Stimulated activated CD8-positive, alpha-beta memory T cell treated with anti-CD3 and anti-CD28 coated beads, Interleukin-4, amount 100 ng/mL, for 4 hours (primary cell): ENCODE data around the gene MTUS2.
"Not testable (repeated sequence)": the region's sequence is repeated elsewhere in the genome, so short reads cannot be mapped to it uniquely, and the experiment has no call there.

Experiments used
- DNase-seq, 2 donors: peaks; one replicate each; pipeline ENCODE4 v3.0.0-alpha.2; 2020; ENCODE audit warnings: low read depth in 2 of 2, low spot score in 1 of 2

The MTUS2 gene

DNA sequence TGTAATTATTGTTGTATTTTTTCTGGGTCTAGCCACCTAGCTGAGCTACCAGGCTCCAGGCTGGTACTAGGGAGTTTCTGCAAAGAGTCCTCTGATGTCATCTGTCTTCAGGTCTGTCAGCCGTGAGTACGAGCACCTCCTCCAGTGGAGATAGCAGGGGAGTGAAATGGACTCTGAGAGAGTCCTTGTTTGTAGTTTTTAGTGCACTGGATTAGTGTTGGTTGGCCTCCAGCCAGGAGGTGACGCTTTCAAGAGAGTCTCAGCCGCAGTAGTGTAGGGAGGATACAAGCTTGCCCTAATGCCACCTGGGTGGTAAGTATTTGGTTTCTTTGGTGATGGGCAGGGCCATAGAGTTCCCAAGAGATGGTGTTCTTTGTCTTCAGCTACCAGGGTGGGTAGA is 390.5 kb downstream of the MTUS2 start:
- DNase-seq, result no peak

DNA sequence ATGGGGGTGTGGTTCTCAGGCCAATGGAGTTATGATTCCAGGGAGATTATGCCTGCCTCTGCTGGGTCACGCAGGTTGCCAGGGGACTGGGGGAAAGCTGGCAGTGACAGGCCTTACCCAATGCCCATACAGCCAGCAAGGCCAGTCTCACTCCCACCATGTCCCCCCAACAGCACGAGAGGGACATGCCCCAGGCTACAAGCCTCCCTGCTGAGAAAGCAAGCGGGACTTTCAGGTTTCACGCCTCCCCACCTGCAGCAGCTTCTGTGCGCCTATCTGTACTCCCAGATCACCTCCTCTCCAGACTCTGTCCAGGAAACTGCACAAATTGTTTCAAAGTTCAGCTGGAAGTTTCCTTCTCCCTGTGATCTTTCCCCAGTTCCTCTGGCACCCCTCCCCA is 391.0 kb downstream of the MTUS2 start:
- DNase-seq, result not testable (repeated sequence)

DNA sequence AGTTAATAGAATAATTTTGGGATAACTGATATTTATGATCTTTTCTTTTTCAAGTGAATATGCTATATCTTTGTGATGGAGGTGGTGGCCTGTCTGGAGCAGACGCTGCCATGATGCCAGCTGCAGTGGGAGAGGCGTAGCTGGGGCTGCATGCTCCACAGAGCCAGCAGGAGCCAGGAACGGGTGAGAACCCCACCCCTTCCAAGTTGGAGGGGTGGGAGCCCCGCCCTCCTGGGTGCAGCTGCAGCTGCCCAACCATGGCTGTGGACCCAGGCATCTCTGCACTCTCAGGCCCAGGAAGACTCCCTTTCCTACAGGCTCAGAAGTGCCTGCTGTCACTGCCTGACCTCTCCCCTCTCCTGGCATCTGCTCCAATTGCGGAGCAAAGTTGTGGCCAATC is 402.3 kb downstream of the MTUS2 start:
- DNase-seq, result no peak

DNA sequence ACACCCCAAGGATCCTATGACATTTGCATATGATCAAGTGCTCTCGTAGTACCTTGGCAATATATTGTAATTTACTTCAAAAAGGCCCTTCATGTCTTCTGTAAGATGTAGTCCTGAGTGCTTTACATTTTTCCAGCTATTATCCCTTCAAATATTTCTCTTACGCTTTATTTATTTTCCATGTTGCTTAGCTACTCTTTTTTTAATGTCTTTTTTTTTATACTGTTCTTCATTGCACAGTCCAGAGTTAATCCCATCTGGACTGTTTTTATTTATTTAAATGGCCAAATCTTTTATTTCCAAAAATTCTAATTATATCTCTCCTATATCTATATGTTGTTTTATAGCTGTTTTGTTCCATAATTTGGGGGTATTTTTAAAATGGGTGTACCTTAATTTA is 404.1 kb downstream of the MTUS2 start:
- no peak for DNase-seq

DNA sequence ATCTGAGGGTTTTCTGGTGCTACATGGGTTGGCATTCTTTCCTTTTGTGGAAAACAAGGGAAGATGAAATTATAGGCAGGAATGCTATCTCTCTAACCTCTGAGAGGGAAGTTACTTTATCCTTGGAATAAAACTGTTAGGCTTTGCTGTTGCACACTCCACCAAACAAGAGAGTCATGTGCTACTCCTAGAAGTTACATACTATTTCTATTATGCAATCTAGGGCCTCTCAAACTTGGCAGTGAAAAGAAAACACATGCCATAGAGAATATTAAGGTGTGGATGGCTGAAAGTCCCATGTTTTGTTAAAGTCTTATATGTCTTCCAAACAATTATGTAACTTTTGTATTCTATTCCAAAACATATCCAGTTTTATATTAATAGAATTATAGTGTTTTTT is 407.4 kb downstream of the MTUS2 start:
- DNase-seq, result no peak

DNA sequence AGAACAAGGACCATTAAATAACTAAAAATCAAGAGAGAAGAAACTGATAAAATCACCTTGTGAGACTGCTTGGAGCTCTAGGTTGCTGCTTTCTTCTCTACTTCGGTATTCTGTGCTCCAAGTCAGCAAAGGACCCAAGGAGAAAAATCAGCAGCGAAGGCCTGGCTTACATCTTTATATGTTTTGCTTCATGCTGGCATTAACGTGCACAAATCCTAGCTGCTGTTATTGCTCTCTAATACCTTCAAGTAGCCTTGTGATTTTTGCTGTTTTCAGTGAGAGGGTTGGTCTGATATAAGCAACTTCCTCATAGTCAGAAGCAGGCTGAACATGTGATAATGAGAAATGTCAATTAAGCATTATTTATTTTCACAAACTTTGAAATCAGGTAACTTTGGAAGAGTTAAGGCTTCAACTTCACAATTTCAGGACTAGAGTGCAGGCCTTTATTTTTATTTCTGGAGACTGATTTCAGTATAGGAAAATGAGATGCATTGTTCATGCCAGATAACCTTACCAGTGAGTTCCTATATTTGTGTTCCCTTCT is 410.2 kb downstream of the MTUS2 start:
- DNase-seq, result no peak

DNA sequence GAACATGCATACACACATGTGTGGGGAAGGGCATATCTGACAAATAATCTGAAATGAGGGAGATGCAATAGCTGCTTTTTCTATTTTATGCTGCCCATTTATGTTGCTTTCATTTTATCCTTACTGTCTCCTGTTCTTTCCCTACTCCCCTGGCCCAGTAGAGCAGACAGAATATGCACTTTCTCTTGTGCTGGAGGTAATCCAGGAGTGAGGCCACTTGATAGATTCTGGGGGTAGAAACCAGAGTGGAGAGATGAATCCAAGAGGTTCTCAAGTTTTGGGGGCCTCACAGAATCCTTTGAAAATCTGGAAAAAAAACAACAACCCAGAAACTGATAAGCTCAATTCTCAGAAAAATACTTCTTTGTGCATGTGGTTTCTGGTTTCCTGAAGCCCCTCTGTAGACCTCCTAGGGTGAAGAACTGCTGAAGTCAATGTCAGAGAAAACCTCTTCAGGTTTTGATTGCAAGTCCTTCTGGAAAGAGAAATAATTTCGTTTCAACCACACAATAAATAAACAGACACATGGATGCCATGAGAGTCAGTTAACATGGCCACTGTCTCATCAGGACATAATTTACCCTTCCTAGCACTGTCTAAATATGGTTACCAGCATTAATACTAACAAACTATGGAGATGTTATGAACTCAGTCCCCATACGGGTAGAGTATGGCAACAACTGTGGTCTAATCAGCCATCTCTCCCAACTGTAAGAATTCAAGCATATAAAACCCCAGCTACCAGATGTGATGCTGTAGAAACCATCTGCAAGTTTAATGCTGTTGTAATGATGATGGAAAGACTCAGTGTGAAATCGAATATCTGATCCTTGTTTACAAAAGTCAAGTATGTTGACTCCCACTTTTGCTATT is 419.8 kb downstream of the MTUS2 start:
- DNase-seq, result no peak

DNA sequence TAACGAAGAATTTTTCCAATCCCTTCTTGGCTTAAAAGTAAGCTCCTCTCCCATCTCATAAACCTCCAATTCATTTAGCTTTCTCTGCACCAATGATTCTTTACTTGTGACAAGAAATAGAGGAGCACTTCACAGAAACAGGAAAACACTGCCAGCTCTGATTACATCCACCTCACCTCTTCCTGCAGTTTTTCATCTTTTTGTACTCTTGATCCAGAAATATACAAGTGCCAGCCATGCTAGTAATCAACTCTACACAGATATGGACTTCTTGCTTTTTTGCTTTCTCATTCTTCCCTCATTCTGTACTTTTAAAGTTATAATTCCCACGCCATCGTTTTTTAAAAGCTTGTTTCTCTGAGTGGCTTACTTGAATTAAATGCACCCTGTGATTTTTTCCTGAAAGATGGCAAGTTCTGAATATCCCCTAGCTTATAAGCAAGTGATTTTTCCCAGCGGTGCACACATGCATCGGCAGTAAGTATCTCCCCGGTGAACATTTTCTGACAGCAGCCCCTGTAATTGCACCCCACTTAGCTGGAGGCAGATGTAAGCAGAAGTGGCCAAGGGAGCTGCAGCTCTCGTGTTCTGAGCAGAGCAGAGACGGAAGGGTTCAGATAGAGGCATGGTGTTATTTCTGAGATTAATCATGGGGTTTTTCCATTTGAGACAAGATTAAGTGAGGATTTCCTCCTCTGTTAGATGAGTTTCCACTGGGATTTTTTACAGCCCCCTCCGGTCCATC is 434.7 kb downstream of the MTUS2 start:
- DNase-seq, result no peak

DNA sequence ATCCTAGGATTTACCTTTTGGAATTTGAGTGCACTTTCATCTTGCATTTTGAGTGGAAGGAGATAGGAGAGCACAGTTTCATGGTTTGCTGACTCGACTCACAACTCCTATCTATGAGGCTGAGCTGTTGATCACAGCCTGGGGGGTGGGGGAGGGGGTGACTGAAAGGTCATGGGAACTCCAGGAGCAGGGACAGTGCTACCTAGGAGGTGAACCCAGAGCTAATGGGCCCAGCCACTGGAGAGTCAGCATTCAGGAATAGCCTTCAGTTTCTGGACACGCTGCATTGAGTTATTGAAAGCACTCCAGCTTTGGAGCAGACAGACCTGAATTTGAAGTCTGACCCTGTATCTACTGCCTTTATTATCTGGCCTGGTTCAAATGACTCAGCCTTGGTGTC is 435.4 kb downstream of the MTUS2 start:
- no peak for DNase-seq

DNA sequence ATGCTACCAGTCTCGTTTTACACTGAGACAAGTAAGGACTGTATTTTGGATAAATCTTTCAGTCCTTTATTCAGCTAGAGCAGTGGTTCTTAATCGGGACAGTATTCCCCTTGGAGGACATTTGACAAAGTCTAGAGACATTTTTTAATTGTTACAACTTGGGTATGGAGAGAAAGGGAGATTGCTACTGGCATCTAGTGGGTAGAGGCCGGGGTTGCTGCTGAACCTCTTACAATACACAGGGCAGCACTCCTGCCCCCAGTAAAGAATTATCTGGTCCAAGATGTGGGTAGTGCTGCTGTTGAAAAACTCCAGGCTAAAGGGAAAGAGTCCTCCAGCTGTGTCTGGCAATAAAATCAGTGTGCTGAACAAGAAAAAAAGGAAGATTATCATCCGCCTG is 440.5 kb downstream of the MTUS2 start:
- no peak for DNase-seq

DNA sequence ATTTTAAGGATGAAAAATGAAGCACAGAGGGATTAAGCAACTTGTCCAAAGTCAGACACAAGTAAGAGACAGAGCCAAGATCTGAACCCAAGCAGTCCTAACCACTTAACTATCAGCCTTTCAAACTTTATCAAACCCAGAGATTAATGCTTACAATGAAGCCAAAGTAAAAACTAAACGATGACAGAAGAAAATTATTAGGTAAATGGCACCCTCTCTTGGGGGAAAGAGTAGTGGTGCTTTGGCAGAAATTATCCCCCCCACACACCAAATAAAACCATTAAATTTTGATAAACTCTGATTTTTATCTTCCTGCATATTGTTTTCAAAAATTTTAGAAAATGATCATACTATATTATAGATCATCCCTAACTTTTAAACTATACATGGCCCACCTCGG is 446.1 kb downstream of the MTUS2 start:
- no peak for DNase-seq

DNA sequence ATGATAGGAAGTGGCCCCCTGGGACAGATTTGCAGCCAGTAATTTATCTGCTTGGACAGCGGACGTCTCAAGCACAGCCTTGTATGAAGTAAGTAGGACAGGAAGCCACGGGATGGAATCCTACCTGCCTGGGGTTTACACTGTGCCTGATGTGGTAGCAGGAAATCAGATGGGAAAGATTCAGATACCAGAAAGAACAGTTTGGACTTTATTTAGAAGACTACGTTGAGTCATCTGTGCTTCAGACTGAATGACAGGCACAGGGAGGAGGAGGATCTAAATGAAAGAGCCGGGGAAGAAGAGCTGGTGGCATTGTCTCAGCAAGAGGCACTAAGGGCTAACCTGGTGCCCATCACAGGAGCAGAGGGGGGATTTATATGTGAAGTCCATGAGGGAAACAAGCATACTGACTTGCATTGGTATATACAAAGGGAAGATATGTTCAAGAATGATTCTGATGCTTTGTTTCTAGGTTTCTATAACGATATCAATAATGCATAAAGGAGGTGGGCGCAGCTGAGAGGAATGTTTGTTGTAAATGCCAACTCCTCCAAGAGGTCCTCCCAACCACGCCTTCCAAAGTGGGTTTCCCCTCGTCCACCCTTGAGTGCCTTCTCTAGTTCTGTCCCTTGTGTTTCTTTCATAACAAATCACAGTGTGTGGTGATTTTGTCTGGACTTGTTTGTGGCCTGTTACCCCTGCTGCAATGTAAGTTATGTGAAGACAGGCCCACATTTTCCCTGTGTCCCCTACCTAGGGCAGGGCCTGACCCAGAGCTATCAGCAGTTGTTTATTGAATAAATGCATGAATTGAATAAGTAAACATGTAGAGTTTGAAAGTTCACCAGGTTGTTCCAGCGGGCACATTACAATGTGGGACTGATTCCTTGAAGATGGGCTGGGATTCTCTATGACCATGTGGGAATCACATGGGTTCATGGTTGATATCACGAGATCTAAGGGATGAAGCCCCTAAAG is 446.9 kb downstream of the MTUS2 start:
- no peak for DNase-seq

DNA sequence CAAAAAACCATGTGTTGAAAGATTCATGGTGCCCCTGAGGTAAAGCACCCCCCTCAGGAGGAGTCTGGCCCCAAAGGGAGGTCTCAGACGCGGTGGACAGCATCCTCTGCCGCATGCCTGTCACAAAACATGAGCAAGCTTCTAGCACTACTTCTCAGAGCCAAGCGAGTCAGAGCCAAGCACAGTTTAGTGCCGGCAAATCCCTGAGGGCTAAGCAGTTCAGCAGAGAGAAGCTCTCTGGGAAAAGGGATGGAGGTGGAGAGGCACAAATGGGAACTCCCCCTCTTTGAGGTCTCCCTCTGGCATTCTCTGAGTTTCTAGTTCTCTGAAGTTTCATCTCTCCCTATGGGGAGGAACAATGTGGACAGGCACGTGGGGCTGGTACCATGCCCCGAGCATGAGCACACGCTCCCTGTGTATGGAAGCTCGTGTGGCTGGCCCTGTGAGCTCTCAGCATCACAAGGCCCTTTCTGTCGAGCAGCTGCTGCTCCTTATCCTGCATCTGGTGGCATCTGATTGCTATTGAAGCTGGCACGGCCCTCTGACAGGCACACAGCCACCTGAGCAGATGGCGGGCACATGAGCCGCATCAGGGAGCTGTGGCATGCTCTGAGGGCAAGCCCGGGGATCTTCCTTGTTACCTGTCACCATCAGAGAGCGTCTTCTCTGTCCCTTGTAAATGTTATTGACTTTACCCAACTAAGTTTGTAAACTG is 450.3 kb downstream of the MTUS2 start:
- DNase-seq, result no peak

DNA sequence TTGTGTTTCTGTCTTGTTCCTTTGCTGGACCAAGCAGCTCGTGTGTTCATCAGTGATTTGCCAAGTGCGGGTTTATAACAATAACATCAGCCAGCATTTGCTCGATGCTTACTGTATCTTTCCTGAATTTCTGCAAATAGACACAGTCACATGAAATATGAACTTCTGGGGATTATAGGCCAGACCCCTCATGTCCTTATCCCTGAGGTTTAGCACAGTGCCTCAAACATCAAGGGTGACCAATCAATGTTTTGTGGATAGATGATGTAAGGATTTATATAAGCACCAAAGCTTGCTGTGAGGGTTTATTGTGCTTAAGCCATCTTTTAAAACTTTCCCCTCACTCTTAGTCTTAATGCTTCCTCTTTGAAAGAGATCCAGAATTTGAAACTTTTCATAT is 451.5 kb downstream of the MTUS2 start:
- no peak for DNase-seq

DNA sequence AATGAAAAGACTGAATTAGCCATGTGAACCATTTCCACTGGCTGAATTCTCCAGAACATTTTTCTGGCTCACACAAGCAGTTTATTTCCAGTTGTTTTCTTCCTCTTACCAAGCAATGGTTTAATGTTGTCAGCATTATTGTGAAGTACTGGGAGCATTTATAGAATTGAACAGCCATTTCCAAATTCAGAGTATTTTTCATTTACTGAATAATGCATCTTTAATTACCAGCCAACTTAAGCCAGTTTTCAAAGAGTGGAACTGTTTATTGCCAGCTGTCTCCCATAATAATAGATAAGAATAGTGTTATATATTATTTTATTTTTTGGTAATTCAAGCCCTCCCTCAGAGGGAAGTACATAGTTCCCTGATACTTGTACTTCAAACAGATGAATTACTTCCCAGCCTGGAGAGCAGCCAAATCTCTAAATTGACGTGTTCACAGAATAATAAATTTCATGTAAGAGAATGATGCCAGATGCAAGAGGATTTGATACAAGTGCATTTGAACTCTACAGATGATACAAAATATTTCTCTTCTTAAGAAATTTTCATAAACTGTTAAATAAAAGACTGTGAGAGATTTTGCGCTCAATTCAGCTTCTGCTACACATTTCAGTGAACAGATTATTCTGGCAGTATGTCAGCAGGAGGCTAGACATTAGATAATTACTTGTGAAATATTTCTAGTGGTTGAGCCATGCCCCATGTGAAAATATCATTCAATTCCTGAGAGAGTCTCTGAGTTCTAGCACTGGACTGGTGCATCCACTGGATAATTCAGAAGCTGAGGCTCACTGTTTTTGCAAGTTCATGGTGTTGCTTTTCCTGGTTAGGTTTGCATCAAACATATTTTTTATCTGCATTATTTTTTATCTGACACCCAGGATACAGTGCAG is 459.5 kb downstream of the MTUS2 start:
- no peak for DNase-seq

DNA sequence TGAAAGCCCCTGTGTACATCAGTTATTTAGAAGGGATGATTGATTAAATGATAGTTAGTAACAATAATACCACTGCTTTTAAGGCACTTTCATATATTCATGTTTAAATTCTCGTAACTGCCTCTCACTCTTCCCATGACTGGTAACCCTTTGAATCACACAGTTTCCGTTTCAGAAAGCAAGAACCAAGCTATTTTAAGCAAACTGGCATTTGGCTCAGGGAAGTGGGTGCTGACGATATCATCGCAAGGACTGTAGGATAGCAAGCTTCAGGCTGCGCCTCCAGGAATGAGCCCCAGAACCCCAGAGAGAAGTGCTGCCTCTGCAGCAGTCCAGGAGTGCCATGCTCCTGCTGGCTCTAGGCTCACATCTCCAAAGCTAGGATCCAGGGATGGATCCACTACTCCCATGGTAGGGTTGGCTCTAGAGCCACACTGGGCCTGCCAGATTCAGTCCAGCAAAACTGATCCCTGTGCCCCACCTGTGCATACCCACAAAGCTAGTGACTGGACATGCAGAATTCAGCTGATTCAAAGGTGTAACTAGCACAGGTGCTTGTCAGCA is 461.9 kb downstream of the MTUS2 start:
- DNase-seq, result no peak

DNA sequence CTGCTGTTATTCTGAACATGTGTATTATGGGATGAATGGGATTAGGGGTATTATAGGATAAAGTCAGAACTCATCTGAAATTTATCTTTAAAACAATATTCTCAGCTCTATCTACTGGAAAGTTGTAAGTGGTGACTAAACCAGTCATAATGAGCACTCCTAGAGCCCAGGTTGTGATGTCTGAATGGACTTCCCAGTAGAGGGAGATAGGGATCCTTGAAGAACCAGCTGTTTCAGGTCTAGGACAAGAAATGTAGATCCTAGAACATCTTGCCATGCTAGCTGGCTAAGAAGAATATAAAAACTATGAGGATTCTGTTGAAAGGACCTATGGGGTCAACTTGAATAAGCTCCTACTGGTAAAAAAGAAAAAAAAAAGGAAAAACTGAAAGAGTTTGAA is 464.6 kb downstream of the MTUS2 start:
- DNase-seq, result no peak

DNA sequence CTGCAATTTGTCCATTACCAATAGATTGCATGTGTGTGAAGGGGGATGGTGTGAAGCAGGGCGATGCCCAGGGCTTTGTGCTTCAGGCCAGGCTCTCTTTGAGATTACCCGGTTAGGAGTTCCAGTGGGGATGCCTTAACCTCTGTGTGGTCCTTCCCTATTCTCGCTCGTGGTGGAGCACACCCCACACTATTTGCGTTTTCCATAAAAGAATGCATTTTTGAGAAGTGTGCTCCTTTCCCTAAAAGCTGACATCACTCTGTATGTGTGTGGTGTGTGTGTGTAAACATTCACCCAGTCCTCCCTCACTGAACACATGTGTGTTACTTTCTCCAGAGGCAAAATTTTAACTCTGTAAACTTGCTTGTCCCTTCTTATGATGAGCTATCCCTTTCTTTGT is 467.1 kb downstream of the MTUS2 start:
- no peak for DNase-seq

DNA sequence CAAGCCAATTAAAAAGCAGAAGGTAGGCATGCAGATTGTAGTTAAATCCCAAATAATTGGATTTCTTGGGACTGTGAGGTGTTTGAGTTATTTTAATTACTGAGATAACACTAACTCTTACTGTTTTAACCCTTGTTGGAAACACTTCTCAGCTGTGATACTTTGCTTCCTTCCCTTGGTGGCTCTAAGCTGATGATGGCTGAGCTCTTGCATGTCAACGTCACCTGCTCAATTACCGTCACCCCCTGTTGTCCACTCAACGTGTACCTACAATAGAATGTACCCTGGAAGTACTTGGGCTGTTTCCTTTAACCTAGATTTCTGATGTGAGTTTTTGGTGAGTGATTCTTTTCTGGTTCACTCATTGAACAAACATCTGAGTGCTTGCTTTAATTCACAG is 471.9 kb downstream of the MTUS2 start:
- DNase-seq, result no peak
